Ramos (cell line): Measurements from ENCODE around the gene F7.

Source experiments
- in situ Hi-C: fragments of 300-500 bp; cut with MboI; formaldehyde crosslinking; loops from one replicate; pipeline ENCODE4 v1.14.3; 2022; ENCODE audit warnings: low sequenced_read_pairs; ENCODE audit not compliant: unreplicated experiment

F7 gene

GRCh38 chr13:113129480-113129879 lies 23.9 kb downstream of the F7 start:
- in situ Hi-C loops, result no loop called here

DNA sequence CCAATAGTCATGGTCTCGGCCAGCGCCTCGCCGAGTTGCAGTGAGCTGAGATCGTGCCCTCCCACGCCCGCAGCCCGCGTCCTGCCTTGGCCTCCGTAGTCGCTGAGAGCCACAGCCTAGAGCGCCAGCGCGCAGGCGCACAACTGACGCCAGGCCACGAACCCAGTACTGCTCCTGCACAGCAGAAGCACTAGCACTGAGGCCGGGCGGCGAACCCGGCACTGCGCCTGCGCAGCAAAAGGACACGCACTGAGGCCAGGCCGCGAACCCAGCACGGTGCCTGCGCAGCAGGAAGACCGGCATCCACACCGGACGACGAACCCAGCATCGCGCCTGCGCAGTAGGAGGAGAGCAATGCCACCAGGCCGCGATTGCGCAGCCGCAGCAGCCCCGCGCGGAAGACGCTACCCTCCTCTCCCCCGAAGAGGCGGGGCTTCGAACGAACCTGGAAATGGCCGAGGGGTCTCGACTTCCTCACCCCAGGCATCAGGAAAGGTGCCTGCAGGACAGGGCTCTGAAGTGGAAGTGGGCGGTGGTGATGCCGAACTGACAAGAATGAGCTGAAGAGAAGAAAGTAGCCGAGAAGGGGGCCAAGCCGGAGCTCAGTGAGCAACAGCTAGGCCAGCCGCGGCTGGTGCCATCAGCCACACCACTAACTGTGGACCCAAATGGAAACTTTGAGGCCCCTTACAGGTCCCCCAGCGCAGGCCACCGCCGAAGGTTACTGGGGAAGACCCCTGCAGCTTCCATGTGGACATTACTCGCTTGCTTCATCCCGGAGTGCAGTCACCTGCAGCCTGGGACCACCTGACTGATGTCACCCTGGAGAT lies 24.5 kb downstream of the F7 start:
- in situ Hi-C loops, result no loop called here

DNA sequence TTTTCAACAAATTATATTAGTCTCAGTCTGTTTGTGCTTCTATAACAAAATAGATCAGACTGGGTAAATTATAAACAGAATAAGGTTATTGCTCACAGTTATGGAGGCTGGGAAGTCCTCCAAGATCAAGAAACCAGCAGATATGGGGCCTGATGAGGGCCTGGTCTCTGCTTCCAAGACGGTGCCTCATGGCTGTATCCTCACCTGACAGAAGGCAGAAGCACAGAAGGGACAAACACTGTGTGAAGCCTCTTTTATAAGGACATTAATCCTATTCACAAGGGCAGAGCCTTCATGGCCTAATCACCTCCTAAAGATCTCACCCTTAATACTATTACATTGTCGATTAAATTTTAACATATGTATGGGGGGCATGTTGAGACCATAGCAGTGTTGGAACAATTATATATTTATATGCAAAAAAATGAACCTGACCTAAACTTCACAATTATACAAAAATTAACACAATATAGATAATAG lies 29.7 kb downstream of the F7 start:
- in situ Hi-C loops, result no loop called here

DNA sequence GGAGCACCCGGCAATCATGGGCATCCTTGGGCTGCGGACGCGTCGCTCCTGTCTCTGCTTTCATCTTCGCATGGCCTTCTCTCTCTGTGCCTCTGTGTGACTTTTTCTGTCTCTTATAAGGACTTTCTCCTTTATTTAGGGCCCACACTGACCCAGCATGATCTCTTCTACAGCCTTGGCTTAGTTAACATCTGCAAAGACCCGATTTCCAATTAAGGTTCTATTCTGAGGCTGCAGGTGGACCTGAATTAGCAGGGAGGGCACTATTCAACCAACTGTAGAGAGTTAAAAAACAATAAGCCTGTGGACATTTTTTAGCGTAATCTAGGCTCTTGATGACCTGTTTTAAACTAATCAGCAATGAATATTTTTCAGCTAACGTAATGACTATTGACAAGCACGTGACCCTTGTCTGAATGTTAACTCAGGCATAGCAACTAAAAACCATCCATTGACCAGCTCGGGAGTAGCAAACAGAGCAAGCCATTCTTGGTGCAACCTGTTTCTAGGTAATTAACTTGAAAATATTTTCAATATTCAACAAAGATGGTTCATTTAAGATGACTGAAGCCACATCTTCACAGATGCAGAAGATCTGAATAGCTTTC lies 32.2 kb downstream of the F7 start:
- in situ Hi-C loops, result no loop called here

- in situ Hi-C loops, result no loop called here
These were observed 33.4 kb downstream of the F7 start for GRCh38 chr13:113138792-113139551.

GRCh38 chr13:113139577-113139976 lies 34.0 kb downstream of the F7 start:
- in situ Hi-C loops, result no loop called here

- in situ Hi-C loops, result no loop called here
These were observed 35.3 kb downstream of the F7 start for GRCh38 chr13:113140677-113141600.

GRCh38 chr13:113141601-113141970 lies 36.0 kb downstream of the F7 start:
- in situ Hi-C loops, result no loop called here

DNA sequence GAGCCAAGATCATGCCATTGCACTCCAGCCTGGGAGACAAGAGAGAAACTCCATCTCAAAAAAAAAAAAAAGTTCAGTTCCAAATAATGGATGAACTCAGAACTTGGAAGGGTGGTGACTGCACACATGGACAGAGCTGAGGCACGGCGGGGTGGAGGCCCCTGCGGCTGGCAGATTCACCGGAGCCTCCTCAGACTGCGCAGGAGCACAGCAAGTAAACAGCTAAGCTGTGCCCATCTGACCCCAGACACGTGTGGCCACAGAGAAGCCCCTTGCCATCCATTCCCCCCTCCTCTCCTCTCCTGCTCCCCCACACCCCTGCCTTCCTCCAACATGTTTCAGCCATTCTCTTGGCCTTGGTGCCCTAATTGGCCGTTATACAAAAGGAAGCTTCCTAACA lies 37.3 kb downstream of the F7 start:
- in situ Hi-C loops, result no loop called here

- in situ Hi-C loops, result no loop called here
These were observed 38.1 kb downstream of the F7 start for GRCh38 chr13:113143466-113144254.

DNA sequence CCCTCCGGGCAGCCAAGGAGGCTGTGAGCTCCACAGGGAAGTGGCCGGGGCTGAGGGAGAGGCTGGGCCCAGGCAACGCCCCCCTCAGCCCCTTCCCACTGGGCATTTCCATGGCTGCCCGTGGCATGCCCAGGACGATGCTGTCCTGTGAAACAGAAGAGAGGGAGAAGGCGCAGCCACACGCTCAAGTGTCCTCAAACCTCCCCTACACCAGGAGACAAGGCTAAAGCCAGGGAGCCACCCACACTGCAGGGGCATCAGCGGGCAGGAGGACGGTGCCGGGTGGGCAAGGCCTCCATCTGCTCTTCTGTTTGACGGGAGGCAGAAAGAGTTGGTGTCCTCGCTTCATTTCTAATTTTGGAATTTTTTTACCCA lies 38.7 kb downstream of the F7 start:
- in situ Hi-C loops, result no loop called here

- in situ Hi-C loops, result no loop called here
These were observed 39.9 kb downstream of the F7 start for GRCh38 chr13:113145496-113145895.

- in situ Hi-C loops, result no loop called here
These were observed 40.5 kb downstream of the F7 start for GRCh38 chr13:113145911-113146598.

DNA sequence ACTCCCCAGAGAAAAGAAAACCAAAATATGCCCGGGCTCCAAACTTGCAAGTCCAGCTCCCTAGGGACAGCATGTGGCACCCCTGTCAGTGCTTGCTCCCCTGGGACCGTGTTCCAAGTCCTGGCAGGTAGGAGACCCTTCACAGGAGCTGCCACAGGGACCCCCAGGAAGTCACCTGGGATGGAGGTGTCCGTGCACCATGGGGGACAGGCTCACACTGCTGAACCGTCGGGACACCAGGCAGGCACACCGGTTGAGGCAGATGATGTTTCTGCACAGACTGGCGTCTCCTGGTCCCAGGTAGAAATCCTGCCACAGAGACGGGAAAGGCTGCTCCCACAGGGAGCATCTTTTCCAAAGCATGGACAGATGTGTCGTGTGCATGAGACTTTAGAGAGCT lies 41.2 kb downstream of the F7 start:
- in situ Hi-C loops, result no loop called here

- in situ Hi-C loops, result no loop called here
These were observed 41.6 kb downstream of the F7 start for GRCh38 chr13:113147206-113147605.

GRCh38 chr13:113148407-113148806 lies 42.8 kb downstream of the F7 start:
- in situ Hi-C loops, result no loop called here

GRCh38 chr13:113148940-113149503 lies 43.4 kb downstream of the F7 start:
- in situ Hi-C loops, result no loop called here

DNA sequence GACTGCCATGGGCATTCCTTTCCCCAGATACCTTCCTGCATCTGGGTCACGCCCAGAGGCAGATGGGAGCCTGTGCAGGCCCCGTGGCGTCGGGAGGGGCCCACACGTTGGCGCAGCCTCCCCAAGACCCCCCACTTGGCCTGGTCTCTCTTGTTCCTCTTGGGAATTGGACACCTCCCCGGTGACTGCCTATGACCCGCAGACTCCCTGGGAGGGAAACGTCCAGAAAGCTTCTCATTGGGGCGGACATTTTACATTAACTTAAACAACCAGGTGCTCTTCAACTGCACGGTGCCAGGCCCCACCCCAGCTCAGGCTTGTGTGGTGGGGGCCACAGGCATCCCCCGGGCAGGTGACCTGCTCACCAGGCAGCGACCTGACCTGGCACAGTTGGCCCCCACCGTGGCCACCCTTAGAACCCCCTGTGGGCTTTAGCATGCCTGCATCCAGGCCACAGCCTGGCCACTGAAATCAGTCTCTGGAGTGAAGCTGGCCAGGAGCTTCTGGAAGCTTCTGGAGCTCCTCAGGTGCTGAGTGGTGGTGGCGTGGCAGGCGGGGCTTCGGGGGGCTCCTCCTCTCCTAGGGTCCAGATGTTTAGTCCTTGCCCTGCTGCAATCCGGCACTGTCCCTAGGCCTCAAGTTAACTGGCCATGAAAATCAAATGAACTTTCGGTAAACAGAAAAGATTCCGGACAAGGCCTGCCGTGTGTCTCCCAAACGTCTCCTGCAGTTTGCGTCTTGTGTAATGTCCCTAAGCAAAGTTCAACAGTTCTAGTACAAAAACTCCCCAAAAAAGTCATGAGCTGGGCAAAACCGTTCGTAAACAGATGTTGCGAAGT lies 44.3 kb downstream of the F7 start:
- in situ Hi-C loops, result no loop called here
